ENCODE data around the gene PLPPR3.
A peak's percentile ranks its signal among the peaks of the same experiment; 100 is the strongest.
"Not testable (repeated sequence)": the region's sequence is repeated elsewhere in the genome, so short reads cannot be mapped to it uniquely, and the experiment has no call there.

PLPPR3 gene

GRCh38 chr19:843836-844545 lies 22.2 kb upstream of the PLPPR3 start:
- TF ChIP-seq ZFX (IDR thresholded peaks at IDR 0.05; ENCODE audit: borderline replicate concordance) (no peak), CTCF (IDR thresholded peaks at IDR 0.05) (no peak)
- H3K27ac ChIP-seq, result no peak overlapping the region

GRCh38 chr19:843180-843835 lies 21.6 kb upstream of the PLPPR3 start:
- no peak overlapping the region for H3K27ac ChIP-seq

GRCh38 chr19:842802-843179 lies 21.0 kb upstream of the PLPPR3 start:
- not testable (repeated sequence) for H3K27ac ChIP-seq

More at GRCh38 chr19:843180-843835, 21.6 kb upstream of the PLPPR3 start:
- TF ChIP-seq ZFX (IDR thresholded peaks at IDR 0.05; ENCODE audit: borderline replicate concordance) (no peak), CTCF (IDR thresholded peaks at IDR 0.05) (peak; percentile 37)

GRCh38 chr19:840519-841206 lies 18.9 kb upstream of the PLPPR3 start, which contains the start of gene PRTN3:
Gene PRTN3 (plus strand): TSS chr19:840999. CDS start chr19:841009, 10 bp downstream.
- no peak within 1 kb of the TSS for H3K27ac ChIP-seq
- TF ChIP-seq ZFX (IDR thresholded peaks at IDR 0.05; ENCODE audit: borderline replicate concordance) (no peak), CTCF (IDR thresholded peaks at IDR 0.05) (no peak)

GRCh38 chr19:835210-835810 lies 13.6 kb upstream of the PLPPR3 start:
- TF ChIP-seq CTCF (IDR thresholded peaks at IDR 0.05) (no peak), ZFX (IDR thresholded peaks at IDR 0.05; ENCODE audit: borderline replicate concordance) (no peak)
- H3K27ac ChIP-seq, result no peak overlapping the region

- TF ChIP-seq ZFX (IDR thresholded peaks at IDR 0.05; ENCODE audit: borderline replicate concordance), result no peak
- TF ChIP-seq CTCF (IDR thresholded peaks at IDR 0.05), result no peak
- no peak overlapping the region for H3K27ac ChIP-seq
Observed at GRCh38 chr19:834216-834615, 12.5 kb upstream of the PLPPR3 start.

GRCh38 chr19:831407-832369 lies 9.9 kb upstream of the PLPPR3 start:
- H3K27ac ChIP-seq, result no peak overlapping the region
- TF ChIP-seq ZFX (IDR thresholded peaks at IDR 0.05; ENCODE audit: borderline replicate concordance) (no peak), CTCF (IDR thresholded peaks at IDR 0.05) (no peak)

Measured in 22Rv1 (cell line).